ENCODE results near the gene CRYBG3.

DNA sequence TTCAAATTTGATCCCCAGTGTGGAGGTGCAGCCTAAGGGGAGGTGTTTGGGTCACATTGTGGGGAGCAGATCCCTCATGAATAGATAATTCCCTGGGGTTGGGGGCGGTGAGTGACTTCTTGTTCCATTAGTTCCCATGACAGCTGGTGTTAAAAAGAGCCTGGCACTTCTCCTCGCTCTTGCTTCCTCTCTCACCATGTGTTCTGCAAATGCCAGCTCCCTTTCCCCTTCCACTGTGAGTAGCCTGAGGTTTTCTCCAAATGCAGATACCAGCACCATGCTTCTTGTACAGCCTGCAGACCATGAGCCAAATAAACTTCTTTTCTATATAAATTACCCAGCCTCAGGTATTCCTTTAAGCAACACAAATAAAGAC, 127.3 kb downstream of the CRYBG3 start:
- TF ChIP-seq TBX2 (CRISPR knock-in tag; IDR thresholded peaks at IDR 0.05; ENCODE audit: borderline replicate concordance): no peak
- no peak for TF ChIP-seq CHD4 (IDR thresholded peaks at IDR 0.05; ENCODE audit: borderline replicate concordance, low read length)
- TF ChIP-seq, protein P1, sequence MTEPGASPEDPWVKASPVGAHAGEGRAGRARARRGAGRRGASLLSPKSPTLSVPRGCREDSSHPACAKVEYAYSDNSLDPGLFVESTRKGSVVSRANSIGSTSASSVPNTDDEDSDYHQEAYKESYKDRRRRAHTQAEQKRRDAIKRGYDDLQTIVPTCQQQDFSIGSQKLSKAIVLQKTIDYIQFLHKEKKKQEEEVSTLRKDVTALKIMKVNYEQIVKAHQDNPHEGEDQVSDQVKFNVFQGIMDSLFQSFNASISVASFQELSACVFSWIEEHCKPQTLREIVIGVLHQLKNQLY (CRISPR knock-in tag; IDR thresholded peaks at IDR 0.05): no peak
- TF ChIP-seq, protein P2, sequence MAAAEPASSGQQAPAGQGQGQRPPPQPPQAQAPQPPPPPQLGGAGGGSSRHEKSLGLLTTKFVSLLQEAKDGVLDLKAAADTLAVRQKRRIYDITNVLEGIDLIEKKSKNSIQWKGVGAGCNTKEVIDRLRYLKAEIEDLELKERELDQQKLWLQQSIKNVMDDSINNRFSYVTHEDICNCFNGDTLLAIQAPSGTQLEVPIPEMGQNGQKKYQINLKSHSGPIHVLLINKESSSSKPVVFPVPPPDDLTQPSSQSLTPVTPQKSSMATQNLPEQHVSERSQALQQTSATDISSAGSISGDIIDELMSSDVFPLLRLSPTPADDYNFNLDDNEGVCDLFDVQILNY (CRISPR knock-in tag; conservative IDR thresholded peaks at IDR 0.05): no peak
- no peak for TF ChIP-seq POLR2AphosphoS5 (IDR thresholded peaks at IDR 0.05; ENCODE audit: low read depth, low read length)
- no peak for TF ChIP-seq TBL1XR1 (IDR thresholded peaks at IDR 0.05; ENCODE audit: borderline replicate concordance, low read length, partially characterized antibody)
- no peak for TF ChIP-seq CHD2 (IDR thresholded peaks at IDR 0.05; ENCODE audit: low read depth, low read length)
- TF ChIP-seq ZNF329 (CRISPR knock-in tag; IDR thresholded peaks at IDR 0.05; ENCODE audit: low read depth): no peak
- no peak for TF ChIP-seq ZKSCAN1 (IDR thresholded peaks at IDR 0.05; ENCODE audit: low read length)
